ENCODE data around the gene GHRL. TPM values are rescaled to one million over a fixed set of nuclear protein-coding genes. Genes with fewer than 3 reads are reported as not detected.
A peak's percentile ranks its signal among the peaks of the same experiment; 100 is the strongest.
"Not testable (repeated sequence)": the region's sequence is repeated elsewhere in the genome, so short reads cannot be mapped to it uniquely, and the experiment has no call there.

The GHRL gene
- total RNA-seq, 1 experiment from 2014 or later = not detected

GRCh38 chr3:10280571-10280970 lies 12.2 kb downstream of the GHRL start:
- Histone ChIP-seq H3K4me3 (ENCODE audit: insufficient read depth, low read depth, low read length) (no peak overlapping the region), H3K27me3 (ENCODE audit: control insufficient read depth, insufficient read depth, low read length) (no peaks in the 10 kb centered on the region), H3K36me3 (replicated peaks; ENCODE audit: control insufficient read depth, insufficient read depth, low read length) (peaks cover 25% of the 10 kb centered on the region)
- DNase-seq = no peak

DNA sequence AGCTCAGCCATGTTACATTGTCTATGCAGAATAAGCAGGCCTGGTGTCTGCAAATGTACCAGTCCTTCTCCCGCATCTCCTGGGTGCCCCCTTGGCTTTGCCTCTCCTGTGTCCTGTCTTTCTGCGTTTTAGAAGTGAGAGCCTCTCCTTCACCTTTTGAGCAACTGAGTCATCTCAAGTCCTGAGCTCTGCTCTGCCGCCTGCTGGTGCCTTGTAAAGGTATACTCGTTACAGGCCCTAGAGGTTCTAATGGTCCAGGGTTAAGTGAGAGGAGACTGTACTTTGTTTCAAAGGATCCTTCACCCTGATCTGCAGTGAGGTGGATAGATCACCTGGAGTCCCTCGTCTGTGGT lies 12.6 kb downstream of the GHRL start:
- Histone ChIP-seq H3K36me3 (replicated peaks; ENCODE audit: control insufficient read depth, insufficient read depth, low read length) (peaks cover 25% of the 10 kb centered on the region), H3K27me3 (ENCODE audit: control insufficient read depth, insufficient read depth, low read length) (no peaks in the 10 kb centered on the region), H3K4me3 (ENCODE audit: insufficient read depth, low read depth, low read length) (no peak overlapping the region)
- DNase-seq = no peak

DNA sequence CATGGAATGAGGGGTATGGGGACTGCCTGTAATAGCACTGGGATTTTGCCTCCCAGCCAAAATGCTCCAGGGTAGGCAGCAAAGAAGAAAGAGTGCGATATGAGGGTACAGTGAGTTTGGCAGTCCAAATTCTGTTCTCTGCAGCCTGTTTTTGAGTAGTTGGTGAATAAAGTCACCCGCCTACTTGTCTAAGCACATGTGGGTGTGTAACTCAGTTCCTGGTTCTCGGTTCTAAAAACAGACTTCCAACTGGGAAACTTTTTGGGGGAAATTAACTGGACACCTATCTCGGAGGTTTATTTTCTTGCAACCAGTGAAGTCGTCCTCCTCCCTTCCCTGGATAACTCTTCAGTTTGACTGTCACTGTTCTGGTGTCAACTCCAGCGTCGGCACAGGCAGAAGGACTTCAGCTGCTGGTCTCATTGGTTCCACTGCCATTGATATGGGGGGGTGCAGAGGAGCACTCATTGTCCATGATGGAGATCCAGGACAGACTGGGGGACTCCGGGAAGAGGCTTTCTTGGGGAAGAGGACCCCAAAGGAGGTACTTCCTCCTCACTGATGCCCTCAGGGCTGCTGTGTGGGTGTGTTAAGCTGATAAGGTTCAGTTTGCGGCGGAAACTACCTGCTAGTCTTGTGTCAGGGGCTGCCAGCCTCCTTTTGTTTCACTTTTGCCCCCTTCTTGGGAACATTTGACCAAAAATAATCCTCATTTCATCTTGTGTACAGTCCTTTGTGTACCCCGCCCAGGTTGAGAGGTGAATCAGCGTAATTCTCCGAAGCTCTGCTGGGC lies 13.2 kb downstream of the GHRL start:
- Histone ChIP-seq H3K36me3 (replicated peaks; ENCODE audit: control insufficient read depth, insufficient read depth, low read length) (peaks cover 25% of the 10 kb centered on the region), H3K4me3 (ENCODE audit: insufficient read depth, low read depth, low read length) (no peak overlapping the region), H3K27me3 (ENCODE audit: control insufficient read depth, insufficient read depth, low read length) (no peaks in the 10 kb centered on the region)
- DNase-seq = no peak

DNA sequence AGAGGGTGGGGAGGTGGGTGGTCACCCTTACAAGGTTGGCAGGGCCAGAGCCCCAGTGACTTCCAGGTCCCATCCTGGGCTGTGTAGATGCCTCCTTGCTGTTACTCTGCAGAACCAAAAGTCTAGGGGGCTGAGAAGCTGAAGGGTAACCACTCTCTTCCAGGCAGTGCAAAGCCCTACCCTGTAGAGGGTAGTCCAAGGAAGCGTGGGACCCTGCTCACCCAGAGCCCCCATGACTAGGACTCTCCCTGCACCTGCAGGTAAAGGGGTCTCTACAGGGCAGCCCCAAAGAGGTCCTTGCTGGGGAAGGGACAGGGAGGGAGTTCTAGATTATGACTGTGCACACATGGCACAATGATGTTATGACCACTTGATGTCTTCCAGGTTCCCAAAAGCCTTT lies 14.2 kb downstream of the GHRL start:
- Histone ChIP-seq H3K36me3 (replicated peaks; ENCODE audit: control insufficient read depth, insufficient read depth, low read length) (peaks cover 22% of the 10 kb centered on the region), H3K4me3 (ENCODE audit: insufficient read depth, low read depth, low read length) (no peak overlapping the region), H3K27me3 (ENCODE audit: control insufficient read depth, insufficient read depth, low read length) (no peaks in the 10 kb centered on the region)
- no peak for DNase-seq

- Histone ChIP-seq H3K36me3 (replicated peaks; ENCODE audit: control insufficient read depth, insufficient read depth, low read length) (peaks cover 21% of the 10 kb centered on the region), H3K27me3 (ENCODE audit: control insufficient read depth, insufficient read depth, low read length) (no peaks in the 10 kb centered on the region), H3K4me3 (ENCODE audit: insufficient read depth, low read depth, low read length) (no peak overlapping the region)
- no peak for DNase-seq
Measured at GRCh38 chr3:10277115-10277625, 15.6 kb downstream of the GHRL start.

DNA sequence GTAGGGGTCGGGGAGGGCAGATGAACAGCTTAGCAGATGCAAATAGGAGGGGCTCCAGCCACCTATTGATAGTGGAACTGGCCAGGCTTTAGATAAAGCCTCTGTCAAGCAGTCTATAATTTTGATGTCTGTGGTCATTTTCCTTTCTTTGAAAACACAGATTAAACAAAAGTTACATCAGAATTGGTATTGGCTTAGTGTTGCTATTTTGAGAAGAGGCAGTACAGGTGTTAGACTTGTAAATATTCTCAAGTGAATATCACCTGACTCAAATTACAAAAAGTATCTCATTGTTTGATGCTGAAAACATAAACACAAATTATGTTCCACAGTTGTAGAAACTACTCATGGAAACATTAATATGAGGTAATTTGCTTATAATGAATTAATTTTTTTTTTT lies 18.1 kb downstream of the GHRL start:
- DNase-seq = no peak
- H3K36me3 ChIP-seq (replicated peaks; ENCODE audit: control insufficient read depth, insufficient read depth, low read length) = peaks cover 23% of the 10 kb centered on the region
- no peaks in the 10 kb centered on the region for H3K27me3 ChIP-seq (ENCODE audit: control insufficient read depth, insufficient read depth, low read length)
- no peak overlapping the region for H3K4me3 ChIP-seq (ENCODE audit: insufficient read depth, low read depth, low read length)

DNA sequence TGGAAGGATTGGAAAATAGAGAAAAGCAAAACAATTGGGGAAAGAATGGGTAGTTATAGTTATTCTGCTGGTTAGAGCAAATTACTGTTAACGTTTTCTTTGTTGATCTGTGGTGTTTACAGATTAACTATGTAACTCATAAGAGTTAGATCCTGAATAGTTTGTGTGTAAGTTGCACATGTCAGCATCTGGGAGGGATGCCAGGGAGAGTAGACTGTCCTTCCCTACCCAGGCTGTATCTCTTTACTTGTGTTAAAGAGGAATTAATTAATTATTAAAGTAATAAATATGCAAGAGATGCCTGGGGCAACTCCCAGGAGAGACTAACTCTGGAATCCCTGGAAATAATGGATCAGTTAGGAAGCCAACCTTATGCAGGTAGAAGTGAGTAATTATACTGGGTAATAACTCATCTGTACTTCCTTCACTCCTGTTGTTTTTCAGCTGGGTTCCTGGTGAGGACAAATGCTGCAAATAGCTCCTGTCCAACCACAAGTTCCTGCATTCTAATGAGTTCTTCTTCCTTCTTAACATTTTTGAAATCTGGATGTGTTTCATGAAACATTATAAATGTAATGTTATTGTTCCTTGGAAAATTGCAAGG lies 18.9 kb downstream of the GHRL start:
- Histone ChIP-seq H3K36me3 (replicated peaks; ENCODE audit: control insufficient read depth, insufficient read depth, low read length) (peaks cover 20% of the 10 kb centered on the region), H3K4me3 (ENCODE audit: insufficient read depth, low read depth, low read length) (no peak overlapping the region), H3K27me3 (ENCODE audit: control insufficient read depth, insufficient read depth, low read length) (no peaks in the 10 kb centered on the region)
- DNase-seq = no peak

GRCh38 chr3:10272977-10273376 lies 19.8 kb downstream of the GHRL start:
- Histone ChIP-seq H3K27me3 (ENCODE audit: control insufficient read depth, insufficient read depth, low read length) (no peaks in the 10 kb centered on the region), H3K4me3 (ENCODE audit: insufficient read depth, low read depth, low read length) (no peak overlapping the region), H3K36me3 (replicated peaks; ENCODE audit: control insufficient read depth, insufficient read depth, low read length) (peaks cover 15% of the 10 kb centered on the region)
- no peak for DNase-seq

DNA sequence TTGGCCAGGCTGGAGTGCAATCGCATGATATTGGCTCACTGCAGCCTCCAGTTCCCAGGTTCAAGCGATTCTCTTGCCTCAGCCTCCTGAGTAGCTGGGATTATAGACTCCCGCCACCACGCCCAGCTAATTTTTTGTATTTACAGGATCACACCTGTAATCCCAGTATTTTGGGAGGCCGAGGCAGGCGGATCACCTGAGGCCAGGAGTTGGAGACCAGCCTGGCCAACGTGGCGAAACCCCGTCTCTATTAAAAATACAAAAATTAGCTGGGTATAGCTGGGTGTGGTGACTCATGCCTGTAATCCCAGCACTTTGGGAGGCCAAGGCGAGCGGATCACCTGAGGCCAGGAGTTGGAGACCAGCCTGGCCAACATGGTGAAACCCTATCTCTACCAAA lies 20.3 kb downstream of the GHRL start:
- not testable (repeated sequence) for DNase-seq; H3K27me3 ChIP-seq (ENCODE audit: control insufficient read depth, insufficient read depth, low read length); H3K4me3 ChIP-seq (ENCODE audit: insufficient read depth, low read depth, low read length)
- H3K36me3 ChIP-seq (replicated peaks; ENCODE audit: control insufficient read depth, insufficient read depth, low read length) = peaks cover 15% of the 10 kb centered on the region

DNA sequence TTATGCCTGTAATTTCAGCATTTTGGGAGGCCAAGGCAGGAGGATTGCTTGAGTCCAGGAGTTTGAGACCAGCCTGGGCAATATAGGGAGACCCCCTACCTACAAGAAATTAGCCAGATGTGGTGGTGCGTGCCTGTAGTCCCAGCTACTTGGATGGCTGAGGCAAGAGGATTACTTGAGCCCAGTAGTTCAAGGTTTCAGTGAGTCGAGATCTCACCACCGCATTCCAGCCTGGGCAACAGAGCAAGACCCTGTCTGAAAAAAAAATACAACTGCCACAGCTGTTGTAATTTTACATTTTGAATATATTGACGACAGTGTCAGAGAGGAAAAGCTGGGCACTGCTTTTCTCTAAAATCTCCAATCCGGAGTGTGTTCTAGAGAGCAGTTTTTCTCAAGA lies 23.3 kb downstream of the GHRL start:
- H3K27me3 ChIP-seq (ENCODE audit: control insufficient read depth, insufficient read depth, low read length) = no peaks in the 10 kb centered on the region
- no peak overlapping the region for H3K4me3 ChIP-seq (ENCODE audit: insufficient read depth, low read depth, low read length)
- no peak for DNase-seq
- H3K36me3 ChIP-seq (replicated peaks; ENCODE audit: control insufficient read depth, insufficient read depth, low read length) = peaks cover 10% of the 10 kb centered on the region

- Histone ChIP-seq H3K36me3 (replicated peaks; ENCODE audit: control insufficient read depth, insufficient read depth, low read length) (peaks cover 11% of the 10 kb centered on the region), H3K4me3 (ENCODE audit: insufficient read depth, low read depth, low read length) (no peak overlapping the region), H3K27me3 (ENCODE audit: control insufficient read depth, insufficient read depth, low read length) (no peaks in the 10 kb centered on the region)
- no peak for DNase-seq
Measured at GRCh38 chr3:10268930-10269329, 23.8 kb downstream of the GHRL start.

GRCh38 chr3:10268116-10268515 lies 24.6 kb downstream of the GHRL start:
- Histone ChIP-seq H3K4me3 (ENCODE audit: insufficient read depth, low read depth, low read length) (no peak overlapping the region), H3K27me3 (ENCODE audit: control insufficient read depth, insufficient read depth, low read length) (no peaks in the 10 kb centered on the region), H3K36me3 (replicated peaks; ENCODE audit: control insufficient read depth, insufficient read depth, low read length) (peaks cover 11% of the 10 kb centered on the region)
- no peak for DNase-seq

DNA sequence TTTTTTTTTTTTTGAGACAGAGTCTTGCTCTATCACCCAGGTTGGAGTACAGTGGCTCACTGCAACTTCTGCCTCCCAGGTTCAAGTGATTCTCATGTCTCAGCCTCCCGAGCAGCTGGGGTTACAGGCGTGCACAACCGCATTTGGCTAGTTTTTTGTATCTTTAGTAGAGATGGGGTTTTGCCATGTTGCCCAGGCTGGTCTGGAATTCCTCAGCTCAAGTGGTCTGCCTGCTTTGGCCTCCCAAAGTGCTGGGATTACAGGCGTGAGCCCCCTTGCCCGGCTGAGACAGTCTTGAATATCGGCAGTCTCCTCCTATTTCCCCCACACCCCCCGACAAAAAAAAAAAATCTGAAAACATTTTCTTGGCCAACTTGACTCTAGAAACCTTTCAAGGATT lies 25.8 kb downstream of the GHRL start:
- H3K36me3 ChIP-seq (replicated peaks; ENCODE audit: control insufficient read depth, insufficient read depth, low read length) = peaks cover 11% of the 10 kb centered on the region
- not testable (repeated sequence) for H3K27me3 ChIP-seq (ENCODE audit: control insufficient read depth, insufficient read depth, low read length); H3K4me3 ChIP-seq (ENCODE audit: insufficient read depth, low read depth, low read length); DNase-seq

DNA sequence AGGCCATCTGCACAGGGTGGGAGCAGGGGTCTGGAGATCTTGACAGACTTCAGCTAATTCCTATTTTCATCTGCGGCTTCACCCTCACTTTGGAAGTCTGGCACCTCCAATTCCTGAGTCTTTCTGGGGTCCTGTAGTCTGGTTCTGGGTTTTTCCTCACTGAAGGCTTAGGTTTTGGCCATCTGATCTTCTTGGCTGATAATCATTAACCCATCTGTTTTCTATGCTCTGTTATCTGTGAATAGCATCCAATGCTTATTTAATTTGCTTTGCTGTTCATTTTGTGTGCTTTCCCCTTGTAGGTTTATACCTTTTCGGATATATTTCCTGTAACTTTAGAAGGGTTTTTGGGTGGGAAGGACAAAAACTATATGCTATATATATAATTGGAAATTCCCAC lies 26.9 kb downstream of the GHRL start:
- no peak overlapping the region for H3K4me3 ChIP-seq (ENCODE audit: insufficient read depth, low read depth, low read length)
- no peaks in the 10 kb centered on the region for H3K27me3 ChIP-seq (ENCODE audit: control insufficient read depth, insufficient read depth, low read length)
- no peak for DNase-seq
- H3K36me3 ChIP-seq (replicated peaks; ENCODE audit: control insufficient read depth, insufficient read depth, low read length) = peaks cover 14% of the 10 kb centered on the region

GRCh38 chr3:10263646-10264363 lies 28.9 kb downstream of the GHRL start:
- H3K27me3 ChIP-seq (ENCODE audit: control insufficient read depth, insufficient read depth, low read length) = no peaks in the 10 kb centered on the region
- peak; percentile 87 for DNase-seq
- H3K4me3 ChIP-seq (ENCODE audit: insufficient read depth, low read depth, low read length) = no peak overlapping the region
- peaks cover 14% of the 10 kb centered on the region for H3K36me3 ChIP-seq (replicated peaks; ENCODE audit: control insufficient read depth, insufficient read depth, low read length)
